Measurements from ENCODE around the gene PPP2R5E.

Gene PPP2R5E

DNA sequence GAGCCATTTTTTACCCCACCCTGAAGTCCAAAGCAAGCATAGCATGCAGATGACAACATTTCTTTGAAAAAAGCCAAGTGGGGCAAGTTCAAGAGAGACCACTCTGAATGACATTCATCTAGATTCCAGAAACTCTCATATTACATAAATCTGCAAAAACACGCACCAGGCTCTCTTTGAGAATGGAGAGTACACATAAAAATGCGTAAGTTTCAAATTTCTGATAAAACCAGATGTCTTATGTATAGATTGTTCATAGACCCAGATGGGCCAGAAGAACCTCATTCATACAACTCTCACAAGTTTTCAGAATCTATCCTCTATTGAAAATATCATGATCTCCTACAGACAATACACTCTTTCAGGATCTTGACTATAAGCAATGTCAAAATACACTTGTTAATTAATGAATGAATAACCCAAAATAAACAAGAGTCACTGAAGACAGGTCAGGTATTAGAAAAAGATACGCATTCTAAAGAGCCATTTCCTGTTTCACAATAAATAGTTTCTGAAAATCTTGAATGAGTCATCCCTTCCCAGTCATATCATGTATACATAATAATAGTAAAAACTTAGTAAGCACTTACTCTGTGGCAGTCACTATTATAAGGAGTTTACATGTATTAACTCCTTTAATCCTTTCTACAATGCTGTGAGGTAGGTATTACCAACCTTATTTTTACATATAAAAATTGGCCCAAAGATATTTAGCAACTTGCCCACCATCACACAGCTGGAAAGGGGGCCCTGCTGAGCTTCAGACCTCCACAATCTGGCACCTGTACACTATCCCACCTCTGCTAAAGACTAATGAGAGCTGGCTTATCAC, 72.0 kb downstream of the PPP2R5E start:
- no peak for DNase-seq (ENCODE audit: low spot score)

DNA sequence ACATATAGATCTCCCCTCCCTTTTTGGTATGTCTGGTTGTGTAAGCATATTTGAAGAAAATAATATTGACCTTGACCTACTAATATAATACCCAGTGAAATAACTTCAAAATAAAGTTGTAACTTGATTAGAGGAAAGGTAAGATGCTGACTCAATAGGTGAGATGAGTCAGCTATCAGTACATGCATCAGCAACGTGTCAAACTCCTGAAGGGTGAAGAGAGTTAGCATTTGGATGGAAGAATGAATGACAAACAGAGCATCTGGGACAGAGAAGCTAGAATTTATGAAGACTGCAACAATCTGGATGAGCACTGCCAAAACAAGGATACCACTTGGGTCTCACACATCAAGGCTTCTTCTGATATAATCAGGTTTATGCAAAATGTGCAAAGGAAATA, 74.9 kb downstream of the PPP2R5E start:
- no peak for DNase-seq (ENCODE audit: low spot score)

DNA sequence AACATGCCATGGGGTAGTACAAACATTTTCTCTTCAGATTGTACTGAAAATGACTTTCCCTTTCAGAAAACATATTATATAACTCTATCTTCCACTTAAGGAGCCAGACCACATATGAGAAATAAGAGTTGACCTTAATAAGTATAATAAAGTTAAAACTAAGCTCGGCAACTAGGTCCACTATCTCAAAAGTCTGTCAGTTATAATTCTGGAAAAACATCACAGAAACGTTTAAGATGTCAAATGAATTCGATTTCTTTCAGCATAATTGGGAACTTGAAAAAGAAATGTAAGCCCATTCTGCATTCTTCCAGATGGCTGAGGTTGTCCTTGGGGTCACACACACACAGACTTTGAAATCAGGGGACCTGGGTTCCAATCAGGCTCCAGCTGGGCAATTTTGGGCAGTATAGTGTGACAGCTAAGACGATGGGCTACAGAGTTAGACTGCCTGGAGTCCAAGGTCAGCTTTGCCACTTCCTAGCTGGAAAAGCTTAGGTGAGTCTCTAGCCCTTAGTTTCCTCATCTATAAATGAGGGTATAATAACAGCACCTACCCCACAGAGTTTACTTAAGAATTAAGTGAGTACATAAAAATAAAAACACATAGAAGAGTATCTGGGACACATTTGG, 75.6 kb downstream of the PPP2R5E start:
- no peak for DNase-seq (ENCODE audit: low spot score)

DNA sequence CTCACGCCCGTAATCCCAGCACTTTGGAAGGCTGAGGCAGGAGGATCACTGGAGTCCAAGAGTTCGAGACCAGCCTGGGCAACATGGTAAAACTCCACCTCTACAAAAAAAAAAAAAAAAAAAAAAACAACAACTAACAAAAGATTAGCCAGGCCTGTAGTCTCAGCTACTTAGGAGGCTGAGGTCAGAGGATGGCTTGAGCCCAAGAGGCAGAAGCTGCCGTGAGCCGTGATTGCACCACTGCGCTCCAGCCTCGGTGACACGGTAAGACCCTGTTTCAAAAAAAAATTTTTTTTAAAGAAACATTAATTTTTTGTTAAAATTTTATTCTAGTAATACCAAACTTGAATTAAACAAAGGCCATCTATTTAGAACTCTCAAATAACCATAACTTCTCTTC, 77.8 kb downstream of the PPP2R5E start:
- DNase-seq (ENCODE audit: low spot score): no peak

DNA sequence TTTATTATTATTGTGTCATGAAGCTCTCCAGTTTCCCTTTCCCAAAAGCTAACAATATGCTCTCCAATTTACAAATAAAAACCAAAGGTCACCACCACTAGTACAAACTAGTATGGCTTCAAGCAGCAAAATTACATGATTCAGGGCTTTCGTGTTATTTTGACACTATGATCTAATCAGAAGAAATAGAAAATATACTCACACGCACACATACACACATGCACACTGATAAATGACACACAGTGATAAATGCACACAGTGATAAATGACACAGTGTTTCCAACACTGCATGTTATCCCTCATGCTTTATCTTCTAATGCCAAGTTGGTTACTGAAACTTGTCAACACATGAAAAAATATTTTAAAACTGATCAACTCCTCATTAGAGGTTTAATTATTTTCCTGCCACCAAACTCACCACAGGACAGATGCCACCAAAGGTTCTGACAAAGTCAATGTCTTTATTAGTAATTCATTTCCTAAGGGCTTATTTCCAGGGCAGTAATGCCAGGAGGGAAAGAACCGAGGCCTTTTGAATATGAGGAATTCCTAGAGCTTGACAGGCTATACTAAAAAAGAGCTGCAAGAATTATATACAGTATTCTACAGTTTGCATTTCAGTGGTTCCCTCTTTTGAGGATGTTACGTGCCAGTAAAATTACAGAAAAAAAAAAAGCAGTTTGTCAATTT, 82.4 kb downstream of the PPP2R5E start:
- DNase-seq (ENCODE audit: low spot score): no peak

DNA sequence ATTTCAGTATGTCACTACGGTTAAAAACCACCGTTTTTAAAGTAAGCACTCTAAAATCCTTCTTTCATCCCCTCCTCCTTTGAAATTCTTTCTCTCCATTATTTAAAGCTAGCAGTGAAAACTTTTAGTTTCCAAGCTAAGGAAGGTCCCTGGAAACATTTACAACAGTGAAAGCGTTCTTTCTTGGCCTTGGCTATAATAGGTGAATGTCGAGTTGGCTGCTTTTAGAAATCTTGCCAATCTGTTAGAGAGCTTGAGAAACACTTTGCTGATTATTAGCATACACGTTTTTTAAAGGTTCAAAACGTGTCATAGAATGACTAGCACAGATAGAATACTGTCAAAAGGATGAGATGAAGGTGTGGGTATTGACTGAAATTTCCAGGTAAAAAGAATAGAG, 83.4 kb downstream of the PPP2R5E start:
- DNase-seq (ENCODE audit: low spot score): no peak

DNA sequence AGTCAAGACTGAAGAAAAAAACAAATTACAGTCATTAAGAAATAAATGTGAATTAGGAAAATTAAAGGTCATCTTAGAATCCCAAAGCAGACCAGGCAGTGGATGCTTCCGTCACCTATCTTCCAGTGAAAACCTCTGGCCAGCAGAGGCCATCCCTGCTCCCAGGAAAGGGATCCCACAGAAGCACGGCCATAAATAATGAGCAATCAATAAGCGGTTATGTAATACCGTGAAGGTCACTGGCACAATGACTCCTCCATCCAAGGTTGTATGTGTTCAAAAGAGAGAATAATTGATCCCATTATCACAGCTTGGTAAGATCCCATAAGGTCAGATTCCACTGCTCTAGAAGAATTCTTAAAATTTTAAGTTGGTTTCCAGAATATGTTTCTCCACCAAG, 85.7 kb downstream of the PPP2R5E start:
- DNase-seq (ENCODE audit: low spot score): no peak

DNA sequence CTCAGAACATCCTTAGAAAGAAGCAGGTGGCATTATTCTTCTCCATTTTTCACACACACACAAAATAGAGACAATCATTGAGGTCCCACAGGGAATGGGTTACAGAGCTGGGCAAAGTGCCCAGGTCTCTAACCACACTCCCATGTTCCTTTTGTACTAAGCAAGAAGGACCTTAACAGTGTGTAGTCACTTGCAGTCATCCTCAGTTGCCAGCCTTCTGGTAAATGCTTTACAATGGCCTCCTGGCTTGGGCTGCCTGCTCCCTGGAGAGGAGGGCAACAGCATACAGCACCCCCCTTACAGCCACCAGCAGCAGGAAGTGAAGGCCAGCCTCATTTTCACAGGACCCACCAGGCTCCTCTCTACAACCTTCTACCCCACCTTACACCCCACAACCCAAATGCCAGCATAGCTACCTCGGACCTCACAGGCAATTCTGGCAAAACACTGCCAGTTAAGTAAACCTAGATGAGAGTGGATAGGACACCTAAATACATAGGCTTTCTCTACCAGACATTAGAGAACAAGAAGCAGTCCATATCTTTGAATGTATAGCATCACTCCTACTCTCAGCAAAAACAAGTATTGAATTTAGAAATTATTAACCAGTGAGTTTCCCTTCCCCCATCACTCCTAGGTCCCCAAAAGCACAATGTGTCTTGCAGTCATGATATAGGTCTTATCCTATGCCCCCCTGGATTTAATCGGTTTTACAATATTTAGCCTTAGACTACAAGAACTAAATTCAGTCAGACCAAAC, 88.1 kb downstream of the PPP2R5E start:
- no peak for DNase-seq (ENCODE audit: low spot score)

DNA sequence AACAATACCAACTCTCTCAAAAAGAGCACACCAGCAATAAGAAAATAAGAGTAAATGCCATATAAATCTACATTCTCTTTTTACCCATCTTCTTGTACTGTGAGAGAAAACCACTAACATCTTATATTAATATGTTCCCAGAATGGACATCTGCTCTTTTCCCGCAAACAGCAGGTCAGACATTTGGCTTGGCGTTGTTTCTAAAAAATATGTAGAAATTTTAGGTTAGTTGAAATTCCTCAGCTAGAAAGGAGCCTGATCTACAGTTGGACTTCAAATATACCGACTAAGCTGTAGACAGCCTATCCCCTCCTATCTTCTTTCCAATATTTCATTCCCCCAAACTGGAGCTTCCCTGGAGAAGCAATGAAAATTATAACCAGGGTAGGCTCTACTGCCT, 88.7 kb downstream of the PPP2R5E start:
- DNase-seq (ENCODE audit: low spot score): no peak

DNA sequence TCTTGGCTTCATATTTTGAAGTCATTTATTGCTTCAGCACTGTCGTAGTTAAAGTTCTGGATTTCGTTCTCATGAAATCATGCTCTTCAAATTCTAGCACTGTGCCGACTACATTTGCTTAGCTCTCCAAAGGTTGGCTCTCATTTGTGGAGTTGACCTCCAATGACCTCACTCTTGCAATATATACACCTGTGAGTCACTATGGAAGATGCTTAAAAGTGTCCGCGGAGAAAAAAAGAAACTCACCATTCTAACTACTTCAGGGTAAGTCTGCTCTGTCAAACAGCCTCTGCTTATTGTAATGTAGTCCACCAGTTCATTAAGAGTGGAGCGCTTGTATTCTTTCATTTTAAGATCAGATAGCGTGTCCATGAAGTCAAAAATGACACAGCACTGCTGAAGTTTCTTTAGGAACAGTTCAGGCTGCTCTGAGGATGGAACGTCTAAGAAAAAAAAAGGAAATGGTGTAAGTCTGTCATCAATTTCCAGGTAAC, 89.7 kb downstream of the PPP2R5E start:
- no peak for DNase-seq (ENCODE audit: low spot score)

DNA sequence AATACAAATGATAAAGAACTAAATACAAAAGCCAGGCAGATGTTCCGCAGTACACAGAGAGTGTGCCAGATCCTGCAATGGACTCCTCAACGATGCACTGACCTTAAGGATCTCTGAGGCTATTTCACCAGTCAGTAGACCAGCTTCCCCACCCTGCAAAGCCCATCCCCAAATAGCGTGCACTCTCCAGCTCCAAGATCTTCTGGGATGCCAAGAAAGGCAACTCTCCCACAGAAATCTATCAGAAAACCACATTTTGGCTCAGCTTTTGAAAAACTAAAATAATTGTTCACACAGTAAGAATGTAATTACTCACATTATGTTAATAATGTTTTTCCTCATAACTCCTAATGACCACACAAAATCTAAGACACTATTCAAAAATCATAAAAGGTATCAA, 90.4 kb downstream of the PPP2R5E start:
- DNase-seq (ENCODE audit: low spot score): no peak

DNA sequence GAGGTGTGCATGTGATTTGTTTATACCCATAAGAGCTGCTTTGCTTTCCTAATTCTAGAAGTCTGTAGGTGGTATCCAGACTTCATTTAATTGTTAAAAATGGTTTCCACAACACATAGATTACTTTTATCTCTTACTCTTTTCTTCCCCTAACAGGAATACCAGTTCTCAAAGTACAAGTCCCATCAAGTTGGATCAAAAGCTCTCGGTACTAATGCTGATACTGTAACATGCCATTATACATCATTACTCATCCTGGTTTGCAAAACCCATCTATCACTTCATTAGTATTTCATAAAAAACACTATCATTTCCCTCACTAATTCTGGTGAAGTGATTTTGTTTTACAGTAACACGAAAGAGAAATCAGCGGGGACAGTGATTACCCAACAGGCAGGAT, 94.3 kb downstream of the PPP2R5E start:
- no peak for DNase-seq (ENCODE audit: low spot score)

DNA sequence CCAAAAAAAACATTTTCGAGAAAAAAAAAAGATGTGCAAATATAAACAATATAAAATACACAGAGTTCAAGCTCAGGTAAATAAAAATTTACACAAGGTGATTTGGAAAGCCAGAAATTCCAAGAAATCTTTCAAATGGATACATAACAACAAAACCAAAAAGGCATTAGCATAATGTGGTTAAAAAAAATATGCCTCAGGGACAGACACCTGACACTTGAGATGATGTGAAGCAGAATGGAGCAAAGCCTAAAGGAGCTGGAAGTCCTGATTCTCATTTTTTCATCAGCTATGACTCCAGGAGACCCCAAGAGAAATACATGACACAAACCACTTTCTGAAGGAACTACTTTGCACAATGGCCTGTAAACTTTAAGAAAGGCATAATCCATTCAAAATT, 98.6 kb downstream of the PPP2R5E start:
- DNase-seq (ENCODE audit: low spot score): no peak

DNA sequence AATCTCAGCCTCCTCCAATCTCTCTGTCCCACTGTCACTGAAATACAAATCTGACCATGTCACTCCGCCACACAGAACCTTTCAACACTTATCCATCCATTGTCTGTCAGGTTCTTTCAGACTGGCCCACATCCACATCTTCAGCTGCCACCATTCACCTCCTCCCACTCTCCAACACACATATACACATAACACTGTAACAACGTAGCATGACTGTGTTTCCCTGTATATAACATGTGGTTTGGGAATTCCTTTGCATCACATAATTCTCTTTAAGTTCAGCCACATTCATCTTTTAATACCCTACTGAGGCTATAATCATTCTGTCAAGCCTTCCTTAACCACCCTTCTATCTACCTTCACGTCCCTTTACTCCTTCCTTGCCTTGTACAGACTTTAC, 99.2 kb downstream of the PPP2R5E start:
- no peak for DNase-seq (ENCODE audit: low spot score)

DNA sequence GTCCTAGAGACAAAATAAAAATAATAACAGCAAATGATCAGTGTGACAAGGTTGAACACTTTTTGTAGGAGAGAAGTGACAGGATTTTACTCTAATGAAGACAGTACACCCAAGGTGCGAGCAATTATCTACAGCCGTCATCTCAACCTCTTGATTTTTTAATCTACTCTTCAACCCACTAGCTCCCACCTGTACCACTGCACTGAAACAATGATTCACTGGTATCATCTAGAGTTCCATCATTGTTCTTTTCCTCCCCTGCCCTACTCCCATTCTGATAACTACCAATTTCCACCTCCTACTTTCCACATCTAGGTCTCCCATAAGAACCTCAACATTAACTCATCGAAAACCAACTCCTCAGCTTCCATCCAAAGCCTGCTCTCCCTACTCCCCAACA, 99.8 kb downstream of the PPP2R5E start:
- DNase-seq (ENCODE audit: low spot score): no peak

DNA sequence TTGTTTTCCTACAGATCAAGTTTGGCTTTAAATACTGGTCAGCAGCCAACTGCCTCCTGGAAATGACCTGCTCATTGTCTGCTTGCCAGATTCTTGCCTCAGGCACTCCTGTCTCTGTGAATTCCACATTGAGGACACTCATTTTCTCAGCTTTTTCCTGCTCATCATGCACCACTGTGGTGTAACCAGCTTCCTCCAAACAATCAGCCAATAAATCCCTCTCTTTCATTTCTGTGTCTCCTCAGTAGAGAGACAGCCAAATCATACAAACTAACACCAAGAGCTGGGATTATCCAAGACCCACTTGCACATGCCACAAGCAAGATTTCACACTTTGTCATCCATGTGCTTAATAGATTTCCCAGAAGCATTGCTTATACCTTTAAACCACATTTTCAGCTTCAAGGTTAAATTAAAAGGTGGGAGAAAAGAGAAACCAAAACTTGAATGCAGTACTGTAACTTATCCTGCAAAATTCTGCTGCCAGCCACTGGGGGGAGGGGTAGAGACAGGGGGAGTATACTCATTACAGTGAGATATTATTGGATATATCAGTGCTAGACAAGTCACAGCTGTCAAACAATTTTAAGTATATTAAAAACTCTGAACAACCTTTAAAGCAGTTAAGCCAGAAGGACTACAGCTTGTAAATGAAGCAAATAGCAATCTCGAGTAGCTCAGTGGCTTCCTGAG, 105.0 kb downstream of the PPP2R5E start:
- peak; percentile 32 for DNase-seq (ENCODE audit: low spot score)

DNA sequence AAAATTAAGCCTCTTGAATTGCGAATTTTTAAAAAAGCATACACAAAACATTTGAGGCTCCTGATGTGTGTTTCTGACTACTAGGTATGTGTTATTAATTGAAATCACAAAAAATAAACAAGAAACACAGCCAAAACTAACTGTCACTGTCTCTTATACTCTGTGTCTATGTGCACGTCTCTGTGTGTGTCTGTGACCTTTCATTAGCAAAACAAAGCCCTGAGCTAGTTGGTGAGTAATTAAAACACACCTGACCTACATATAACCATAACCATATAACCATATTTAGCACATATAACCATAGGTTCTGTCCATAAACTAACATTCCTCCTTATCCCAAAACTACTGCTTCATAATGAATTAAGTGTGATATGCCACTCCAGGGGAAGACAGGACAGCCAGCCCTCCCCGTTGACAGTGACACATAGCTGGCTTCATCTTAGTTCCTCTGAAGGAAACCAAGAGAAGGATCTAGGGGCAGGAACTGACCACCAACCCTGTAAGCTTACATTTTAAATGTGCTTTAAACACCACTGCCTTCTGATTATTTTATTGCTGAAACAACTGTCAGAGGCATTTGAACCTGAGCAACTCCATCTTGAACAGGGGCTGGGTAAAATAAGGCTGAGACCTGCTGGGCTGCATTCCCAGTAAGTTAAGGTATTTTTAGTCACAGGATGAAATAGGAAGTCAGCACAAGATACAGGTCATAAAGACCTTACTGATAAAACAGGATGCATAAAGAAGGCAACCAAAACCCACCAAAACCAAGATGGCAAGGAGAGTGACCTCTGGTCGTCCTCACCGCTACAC, 106.7 kb downstream of the PPP2R5E start:
- DNase-seq (ENCODE audit: low spot score): no peak

DNA sequence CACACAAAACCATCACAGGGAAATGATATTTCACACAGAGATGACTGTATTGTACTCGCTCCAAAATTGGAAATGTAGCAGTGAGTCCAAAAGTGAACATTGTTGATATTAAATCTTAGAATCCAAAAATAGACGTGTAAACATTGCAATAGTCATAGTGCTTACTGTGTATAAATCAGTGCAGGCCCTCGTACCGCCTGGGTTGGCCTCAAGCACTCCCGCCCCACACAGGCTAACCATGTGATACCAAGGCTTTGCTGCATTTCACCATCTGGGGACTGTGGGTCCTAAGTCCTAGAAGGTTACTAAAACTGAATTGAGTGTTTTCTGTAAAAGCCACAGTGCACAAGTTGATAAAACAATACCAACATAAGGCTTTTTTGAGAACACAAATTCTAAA, 107.3 kb downstream of the PPP2R5E start:
- DNase-seq (ENCODE audit: low spot score): peak; percentile 82

DNA sequence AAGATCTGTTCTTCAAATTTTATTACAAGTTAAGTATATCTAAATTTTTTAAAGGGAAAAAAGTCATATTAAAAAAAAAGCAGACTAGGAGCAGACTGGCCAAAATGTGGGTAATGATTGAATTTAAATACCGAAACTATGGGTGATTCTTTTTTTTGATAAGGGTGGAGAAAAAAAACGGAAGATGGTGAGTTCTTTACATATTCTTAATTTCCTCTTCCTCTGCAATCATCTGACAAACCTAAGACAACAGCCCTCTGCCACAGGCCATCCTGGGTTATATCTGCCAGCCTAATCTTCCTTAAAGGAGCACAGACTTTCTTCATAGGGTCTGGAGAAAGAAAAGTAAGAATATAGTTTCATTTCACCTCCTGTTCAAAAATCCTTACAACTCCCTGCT, 108.0 kb downstream of the PPP2R5E start:
- no peak for DNase-seq (ENCODE audit: low spot score)

DNA sequence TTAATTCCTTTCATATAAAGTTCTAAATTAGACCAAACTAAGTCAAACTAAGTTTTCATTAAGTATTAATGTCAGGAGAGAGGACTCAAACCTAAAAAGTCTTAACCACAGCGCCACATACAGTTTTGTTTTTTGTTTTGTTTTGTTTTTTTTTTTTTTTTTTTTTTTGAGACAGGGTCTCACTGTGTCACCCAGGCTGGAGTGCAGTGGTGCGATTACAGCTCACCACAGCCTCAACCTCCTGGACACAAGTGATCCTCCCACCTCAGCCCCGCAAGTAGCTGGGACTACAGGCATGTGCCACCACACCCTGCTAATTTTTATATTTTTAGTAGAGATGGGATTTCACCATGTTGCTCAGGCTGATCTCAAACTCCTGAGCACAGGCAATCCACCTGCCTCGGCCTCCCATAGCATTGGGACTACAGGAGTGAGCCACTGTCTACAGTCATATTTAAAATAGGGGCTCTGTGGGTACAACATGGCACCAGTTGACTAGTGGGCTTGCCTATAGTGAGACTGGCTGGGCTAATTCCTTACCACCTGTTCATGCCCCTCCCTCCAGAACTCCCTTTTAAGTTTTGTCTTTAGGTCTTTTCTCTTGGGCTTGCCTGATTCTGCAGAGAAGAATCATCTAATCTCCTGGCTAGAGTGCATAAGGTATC, 110.2 kb downstream of the PPP2R5E start:
- DNase-seq (ENCODE audit: low spot score): no peak

Data from Ammon's horn (tissue), 1 donor.